Measurements from ENCODE around the gene C17orf67.

DNA sequence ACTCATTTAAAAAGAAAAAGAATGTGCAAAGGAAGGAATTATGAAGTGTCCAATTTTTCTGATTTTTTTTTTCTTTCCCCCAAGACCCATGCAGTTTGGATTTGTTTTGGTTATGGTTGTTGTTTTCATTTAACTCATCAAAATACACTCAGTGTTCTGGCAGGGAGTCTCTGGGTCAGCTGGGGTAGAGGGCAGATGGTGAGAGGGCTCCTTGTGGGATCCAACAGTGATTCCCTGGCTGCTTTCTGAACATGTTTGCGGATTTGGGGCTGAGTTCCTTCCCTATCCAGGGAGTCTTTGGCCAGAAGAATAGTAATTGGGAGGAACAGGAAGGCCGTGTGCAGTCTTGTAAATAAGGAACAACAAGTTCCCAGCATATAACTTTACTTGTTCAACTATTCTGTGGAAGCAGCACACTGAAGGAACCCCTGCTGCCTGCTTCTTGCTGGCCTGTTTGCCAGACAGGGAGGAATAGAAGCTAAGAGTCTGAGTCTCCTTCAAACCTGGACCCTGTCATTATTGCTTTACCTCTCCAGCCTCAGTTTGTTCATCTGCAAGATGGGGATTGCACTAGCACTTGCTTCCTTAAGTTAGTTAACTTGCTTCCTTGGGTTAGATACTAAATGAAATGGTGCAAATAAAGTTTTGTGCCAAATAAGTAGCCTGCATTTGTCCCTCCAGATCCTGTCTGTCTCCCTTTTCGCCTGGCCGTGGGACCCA, 32.1 kb downstream of the C17orf67 start:
- TF ChIP-seq ZFX (IDR thresholded peaks at IDR 0.05; ENCODE audit: borderline replicate concordance): no peak
- TF ChIP-seq, protein P1, sequence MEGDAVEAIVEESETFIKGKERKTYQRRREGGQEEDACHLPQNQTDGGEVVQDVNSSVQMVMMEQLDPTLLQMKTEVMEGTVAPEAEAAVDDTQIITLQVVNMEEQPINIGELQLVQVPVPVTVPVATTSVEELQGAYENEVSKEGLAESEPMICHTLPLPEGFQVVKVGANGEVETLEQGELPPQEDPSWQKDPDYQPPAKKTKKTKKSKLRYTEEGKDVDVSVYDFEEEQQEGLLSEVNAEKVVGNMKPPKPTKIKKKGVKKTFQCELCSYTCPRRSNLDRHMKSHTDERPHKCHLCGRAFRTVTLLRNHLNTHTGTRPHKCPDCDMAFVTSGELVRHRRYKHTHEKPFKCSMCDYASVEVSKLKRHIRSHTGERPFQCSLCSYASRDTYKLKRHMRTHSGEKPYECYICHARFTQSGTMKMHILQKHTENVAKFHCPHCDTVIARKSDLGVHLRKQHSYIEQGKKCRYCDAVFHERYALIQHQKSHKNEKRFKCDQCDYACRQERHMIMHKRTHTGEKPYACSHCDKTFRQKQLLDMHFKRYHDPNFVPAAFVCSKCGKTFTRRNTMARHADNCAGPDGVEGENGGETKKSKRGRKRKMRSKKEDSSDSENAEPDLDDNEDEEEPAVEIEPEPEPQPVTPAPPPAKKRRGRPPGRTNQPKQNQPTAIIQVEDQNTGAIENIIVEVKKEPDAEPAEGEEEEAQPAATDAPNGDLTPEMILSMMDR (IDR thresholded peaks at IDR 0.05): no peak

Measured in 22Rv1 (cell line).